KBM-7 (cell line): Measurements from ENCODE around the gene FRMPD1.
A peak's percentile ranks its signal among the peaks of the same experiment; 100 is the strongest.
"Not testable (repeated sequence)": the region's sequence is repeated elsewhere in the genome, so short reads cannot be mapped to it uniquely, and the experiment has no call there.

Experiments
- DNase-seq: peaks from one replicate; pipeline ENCODE4 v3.0.0-alpha.2; 2015
- in situ Hi-C: fragments of 300-500 bp; cut with MboI; formaldehyde crosslinking; loops from 2 replicates; pipeline ENCODE4 v1.14.3; 2020; ENCODE audit warnings: low sequenced_read_pairs, low pct_unique_long_range_greater_than_20kb, mixed read lengths

The FRMPD1 gene, protein sequence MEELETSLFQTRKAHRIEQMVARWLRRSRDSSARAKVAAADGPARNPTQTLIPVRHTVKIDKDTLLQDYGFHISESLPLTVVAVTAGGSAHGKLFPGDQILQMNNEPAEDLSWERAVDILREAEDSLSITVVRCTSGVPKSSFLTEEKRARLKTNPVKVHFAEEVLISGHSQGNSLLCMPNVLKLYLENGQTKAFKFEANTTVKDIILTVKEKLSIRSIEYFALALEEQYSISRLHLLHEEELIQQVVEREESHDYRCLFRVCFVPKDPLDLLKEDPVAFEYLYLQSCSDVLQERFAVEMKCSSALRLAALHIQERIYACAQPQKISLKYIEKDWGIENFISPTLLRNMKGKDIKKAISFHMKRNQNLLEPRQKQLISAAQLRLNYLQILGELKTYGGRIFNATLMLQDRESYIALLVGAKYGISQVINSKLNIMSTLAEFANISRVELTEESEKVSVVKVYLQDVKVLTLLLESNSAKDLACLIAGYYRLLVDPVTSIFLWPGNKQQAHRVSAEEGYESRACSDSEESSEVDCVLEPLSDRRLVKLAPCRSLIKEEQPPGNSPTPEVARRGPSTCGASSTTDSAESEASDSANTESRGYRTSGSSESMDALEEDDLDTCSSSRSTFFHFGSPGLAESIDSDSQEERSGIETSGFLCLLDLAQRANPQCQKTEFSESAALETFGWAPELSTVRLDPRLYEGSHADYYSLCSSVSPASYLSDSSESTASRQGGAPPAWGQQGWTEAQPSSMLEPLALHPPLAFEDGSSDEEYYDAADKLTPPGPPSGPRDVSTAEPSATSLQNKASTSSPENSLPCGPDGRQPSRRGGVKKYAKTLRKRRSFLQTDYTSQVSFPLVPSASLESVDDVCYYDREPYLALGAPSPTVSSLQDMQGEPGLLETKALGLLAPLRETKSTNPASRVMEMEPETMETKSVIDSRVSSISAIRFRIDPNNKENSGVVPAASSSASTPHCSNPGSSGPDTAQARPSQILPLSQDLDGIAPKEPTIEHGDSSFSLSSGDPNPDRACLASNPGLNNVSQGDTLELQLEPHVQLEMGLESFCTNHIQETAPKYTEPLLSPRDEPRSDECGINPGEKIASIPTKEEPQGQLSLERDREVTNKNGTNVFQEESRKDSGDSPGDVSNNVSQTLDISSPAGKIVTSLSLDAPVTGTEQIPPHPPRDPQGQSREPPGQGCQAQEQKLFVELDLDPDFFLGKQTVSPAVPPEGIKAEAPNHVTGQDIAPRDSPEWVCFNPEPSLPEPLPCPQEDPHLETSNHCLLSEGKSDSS (N-terminal part only)

DNA sequence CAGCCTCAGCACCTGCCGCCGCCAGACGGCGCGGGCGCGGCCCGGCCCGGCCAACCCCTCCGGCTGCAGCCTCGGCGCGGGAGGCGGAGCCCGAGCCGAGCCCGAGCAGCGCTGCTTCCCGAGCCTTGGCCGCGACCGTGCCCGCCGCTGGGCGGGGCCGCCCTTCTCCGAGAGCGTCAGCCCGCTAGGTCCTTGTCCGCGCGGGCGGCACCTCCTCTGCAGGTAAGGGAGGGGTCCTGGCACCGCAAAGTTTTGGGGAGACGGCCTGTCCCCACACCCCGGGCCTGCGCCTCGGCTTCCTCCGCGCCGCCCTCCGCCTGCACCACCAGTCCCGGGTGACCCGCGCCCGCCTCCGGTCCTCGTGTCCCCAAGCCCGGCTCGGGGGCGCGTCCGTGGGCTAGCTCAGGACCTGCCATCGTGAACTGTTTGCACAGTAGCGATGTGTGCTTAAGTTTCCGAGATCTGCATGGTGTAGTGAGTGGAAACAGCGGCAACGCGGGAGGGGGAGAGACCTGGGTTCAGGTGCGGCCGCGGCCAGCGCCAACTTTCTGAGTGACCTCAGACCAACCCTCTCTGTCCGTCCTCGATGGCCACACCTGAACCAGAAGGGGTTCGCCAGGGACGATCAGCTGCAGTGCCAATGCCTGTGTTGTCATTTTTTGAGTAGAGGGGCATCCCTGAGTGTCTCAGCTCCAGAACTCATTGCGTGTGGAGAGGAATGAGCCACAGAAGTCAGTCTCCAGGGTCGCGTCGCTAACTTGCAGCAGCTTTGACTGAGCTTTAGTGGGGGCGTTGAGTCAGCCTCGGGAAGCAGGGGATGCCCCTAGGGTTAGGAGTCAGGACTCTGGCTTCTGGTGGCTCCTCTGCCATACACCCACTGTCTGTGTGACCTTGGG is at the start of gene FRMPD1:
TSS of gene FRMPD1 (plus strand) at position 82 of the 896 bp plus-strand sequence. CDS start 41,688 bp downstream, outside the sequence.
- in situ Hi-C loops, result no loop called here
- DNase-seq, result peak; percentile 55

DNA sequence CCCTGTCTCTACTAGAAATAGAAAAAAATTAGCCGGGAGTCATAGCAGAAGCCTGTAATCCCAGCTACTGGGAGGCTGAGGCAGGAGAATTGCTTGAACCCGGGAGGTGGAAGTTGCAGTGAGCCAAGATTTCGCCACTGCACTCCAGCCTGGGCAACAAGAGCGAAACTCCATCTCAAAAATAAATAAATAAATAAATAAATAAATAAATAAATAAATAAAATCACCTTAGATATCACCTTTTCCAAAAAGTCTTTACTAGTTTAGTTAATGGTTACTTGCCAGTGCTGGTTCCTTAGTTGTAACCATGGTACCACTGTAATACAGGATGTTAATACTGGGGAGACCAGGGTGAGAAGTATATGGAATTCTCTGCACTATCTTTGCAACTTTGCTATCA is 48.7 kb upstream of the FRMPD1 start:
- DNase-seq, result not testable (repeated sequence)
- in situ Hi-C loops, result loop anchor here (25.0 kb wide), 1 partner anchor 110 kb away; no protein-coding TSS in a partner anchor

DNA sequence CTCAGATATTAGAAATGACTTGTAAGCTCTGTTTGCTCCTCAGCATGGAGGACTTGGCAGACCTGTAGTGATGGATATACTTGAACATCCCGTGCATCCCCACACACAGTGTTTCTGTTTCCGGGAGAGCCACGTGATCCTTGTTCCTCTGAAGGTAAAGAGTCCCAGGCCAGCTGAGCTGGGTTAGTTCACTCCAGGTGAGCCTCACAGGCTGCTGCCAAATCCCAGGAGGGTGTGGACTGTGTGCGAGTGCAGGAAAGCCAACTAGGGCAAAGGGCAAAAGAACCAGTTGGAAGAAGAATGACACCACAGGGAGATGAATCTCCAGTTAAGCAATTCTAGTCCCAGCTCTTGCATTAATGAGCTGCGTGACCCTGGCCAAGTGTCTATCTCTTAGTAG is 47.9 kb upstream of the FRMPD1 start:
- in situ Hi-C loops, result loop anchor here (25.0 kb wide), 1 partner anchor 109 kb away; no protein-coding TSS in a partner anchor
- DNase-seq, result no peak

DNA sequence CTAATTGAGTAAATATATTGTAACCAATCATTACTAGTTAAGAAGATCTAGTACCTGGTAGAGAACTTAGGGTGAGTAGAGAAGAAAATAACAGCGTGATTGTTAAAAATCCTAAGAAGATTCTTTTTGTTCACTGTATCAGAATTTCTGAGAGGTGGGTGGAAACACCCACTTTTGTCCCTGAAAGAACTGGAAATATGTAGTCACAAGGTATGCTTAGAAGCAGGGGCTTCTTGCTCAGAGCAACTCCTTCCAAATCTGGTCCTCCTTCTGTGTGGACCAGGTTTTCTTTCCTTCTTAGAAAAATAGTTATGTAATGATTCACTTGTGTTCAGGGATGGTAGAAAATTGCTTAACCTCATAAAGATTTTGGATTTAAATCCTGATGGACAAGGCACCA is 46.5 kb upstream of the FRMPD1 start:
- DNase-seq, result no peak
- in situ Hi-C loops, result loop anchor here (25.0 kb wide), 1 partner anchor 108 kb away; no protein-coding TSS in a partner anchor

DNA sequence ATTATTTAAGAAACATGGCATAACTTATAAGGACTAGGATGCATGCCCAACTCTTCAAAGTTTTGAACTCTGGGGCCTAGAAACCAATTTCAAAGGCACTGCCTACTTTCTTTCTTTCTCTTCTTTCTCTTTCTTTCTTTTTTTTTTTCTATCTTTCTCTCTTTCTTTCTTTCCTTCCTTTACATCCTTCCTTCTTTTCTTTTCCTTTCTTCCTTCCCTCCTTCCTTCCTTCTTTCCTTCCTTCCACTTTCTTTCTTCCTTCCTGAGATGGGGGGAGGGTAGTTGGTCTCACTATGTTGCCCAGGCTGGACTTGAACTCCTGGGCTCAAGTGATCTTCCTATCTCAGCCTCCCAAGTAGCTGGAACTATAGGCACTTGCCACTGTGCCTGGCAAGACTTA is 42.5 kb upstream of the FRMPD1 start:
- DNase-seq, result no peak
- in situ Hi-C loops, result loop anchor here (25.0 kb wide), 1 partner anchor 104 kb away; no protein-coding TSS in a partner anchor

DNA sequence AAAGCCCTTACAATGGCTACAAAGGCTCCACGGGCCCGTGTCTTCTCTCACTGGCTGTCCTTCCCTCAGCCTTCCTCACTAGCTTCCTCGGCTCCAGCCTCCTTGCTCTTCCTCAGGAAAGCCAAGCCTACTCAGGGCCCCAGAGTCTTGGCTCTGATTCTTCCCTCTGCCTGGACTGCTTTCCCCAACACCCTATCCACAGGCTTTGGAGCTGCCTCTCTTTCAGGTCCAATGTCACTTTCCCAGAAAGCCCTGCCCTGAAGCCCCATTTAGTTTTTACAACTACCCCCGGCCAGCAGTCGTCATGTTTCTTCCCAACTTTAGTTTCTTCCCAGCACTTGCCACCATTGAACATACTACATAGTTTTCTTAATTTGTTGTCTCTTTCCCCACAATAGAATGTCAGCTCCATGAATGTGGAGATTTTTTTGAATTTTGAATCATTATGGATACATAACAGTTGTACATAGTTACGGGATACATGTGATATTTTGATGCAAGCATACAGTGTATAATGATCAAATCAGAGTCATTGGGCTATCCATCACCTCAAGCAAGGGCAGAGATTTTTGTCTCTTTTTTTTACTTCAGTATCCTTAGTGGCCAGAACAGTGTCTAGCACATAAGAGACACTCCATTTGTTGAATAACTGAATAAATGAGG is 40.9 kb upstream of the FRMPD1 start:
- no peak for DNase-seq
- in situ Hi-C loops, result loop anchor here (25.0 kb wide), 1 partner anchor 102 kb away; no protein-coding TSS in a partner anchor

DNA sequence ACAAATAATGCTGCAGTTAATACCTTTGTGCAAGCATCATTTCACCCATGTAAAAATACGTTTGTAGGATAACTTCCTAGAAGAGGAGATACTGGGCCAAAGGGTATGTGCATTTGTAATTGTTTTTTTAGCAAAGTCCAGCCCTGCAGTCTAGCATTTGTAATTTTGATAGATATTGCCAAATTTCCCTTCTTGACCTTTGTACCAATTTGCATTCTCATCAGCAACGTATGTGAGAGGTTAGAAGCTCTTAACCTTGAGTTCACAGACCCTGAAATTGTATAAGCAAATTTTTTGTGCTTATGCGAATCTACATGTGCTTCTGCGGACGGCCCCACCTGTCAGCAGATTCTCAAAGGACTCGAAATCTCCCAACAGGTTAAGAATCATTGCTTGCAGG is 39.7 kb upstream of the FRMPD1 start:
- DNase-seq, result no peak
- in situ Hi-C loops, result loop anchor here (25.0 kb wide), 1 partner anchor 101 kb away; no protein-coding TSS in a partner anchor

DNA sequence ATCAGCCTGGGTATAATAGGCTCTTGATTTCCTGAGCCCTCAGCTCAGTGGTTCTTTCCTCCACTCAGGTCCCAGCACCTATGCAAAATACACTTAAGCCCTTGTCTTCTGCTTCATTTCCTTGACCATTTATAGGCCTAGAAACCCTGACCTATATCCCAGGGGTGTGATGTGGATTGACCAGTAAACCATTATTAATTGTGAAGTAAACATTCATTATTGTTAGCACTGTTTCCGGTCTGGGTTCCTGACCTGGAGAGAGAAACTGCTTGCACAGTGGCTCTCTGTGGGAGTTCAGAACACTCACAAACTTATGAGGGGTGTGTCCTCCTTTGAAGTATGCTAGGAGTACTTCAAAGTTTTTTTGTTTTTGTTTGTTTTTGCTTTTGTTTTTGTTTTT is 38.8 kb upstream of the FRMPD1 start:
- DNase-seq, result no peak
- in situ Hi-C loops, result loop anchor here (25.0 kb wide), 1 partner anchor 100 kb away; no protein-coding TSS in a partner anchor

DNA sequence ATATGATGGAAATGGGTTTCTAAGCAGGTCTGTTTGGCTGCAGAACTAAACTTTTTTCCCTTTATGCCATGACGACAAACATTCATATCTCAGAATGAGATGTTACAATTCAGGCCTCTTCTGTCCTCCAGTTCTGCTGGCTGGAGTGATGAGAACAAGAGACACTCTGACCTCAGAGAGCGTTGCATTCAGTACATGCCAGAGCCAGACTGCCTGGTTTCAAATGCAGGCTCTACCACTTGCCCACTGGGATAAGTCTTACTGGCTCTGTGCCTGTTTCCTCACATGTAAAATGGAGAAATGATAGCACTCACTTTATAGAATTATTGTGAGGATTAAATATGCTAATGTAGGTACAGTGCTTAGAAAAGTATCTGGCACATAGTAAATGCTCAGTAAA is 33.6 kb upstream of the FRMPD1 start:
- in situ Hi-C loops, result loop anchor here (25.0 kb wide), 1 partner anchor 95 kb away; no protein-coding TSS in a partner anchor
- no peak for DNase-seq

DNA sequence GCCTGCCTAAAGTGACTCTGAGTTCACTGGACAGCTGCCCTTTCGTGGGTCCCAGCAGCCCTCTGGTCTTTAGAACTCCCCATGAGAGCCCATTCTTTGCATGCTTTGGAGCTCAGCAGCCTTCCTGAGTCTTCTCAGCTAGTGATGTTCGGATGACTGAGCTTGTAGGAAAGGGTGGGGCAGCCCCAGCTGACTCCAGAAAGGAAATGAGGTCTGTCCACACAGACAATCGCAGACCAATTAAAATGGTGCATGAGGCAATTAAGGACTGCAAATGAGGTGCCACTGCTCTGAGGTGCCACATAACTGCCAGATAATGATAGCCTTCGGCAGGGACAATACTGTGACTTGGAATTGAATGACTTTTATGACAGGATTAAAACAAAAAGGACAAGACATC is 32.9 kb upstream of the FRMPD1 start:
- DNase-seq, result no peak
- in situ Hi-C loops, result loop anchor here (25.0 kb wide), 1 partner anchor 94 kb away; no protein-coding TSS in a partner anchor

DNA sequence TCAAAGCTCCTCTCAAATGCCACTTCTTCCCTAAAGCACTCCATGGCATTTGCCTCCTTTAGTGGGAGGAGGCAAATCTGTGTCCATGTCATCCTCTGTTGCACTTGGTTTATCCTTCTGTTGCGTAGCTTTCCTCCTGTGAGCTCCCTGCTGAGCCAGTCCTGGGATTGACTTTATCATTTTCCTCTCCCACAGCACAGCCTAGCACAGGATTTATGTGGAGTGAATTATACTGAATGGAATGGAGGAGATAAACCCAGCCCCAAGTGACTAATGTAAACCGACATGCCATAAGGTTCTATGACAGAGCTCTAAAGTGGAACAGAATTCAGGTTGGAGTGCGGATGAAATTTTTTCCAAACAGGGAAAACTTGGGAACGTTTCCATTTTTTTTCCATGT is 31.9 kb upstream of the FRMPD1 start:
- in situ Hi-C loops, result loop anchor here (25.0 kb wide), 1 partner anchor 93 kb away; no protein-coding TSS in a partner anchor
- DNase-seq, result no peak

DNA sequence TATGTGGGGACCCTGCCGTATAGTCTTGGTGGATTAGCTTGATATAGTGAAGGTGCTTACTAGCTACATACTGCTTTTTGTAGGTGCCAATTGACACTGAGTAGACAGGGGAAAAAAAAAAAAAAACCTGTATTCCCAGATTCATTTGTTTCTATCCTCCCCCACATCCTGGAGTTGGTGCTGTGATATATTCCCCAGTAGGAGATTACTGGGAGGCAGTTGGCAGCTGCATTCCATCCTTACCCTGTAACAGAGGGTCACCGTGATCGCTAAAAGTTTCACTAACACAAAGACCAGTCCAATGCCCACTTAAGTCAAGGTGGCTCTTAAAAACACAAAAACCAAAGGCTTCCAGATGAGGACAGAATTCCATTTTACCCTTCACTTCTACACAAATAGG is 30.9 kb upstream of the FRMPD1 start:
- in situ Hi-C loops, result loop anchor here (25.0 kb wide), 1 partner anchor 92 kb away; no protein-coding TSS in a partner anchor
- DNase-seq, result no peak

DNA sequence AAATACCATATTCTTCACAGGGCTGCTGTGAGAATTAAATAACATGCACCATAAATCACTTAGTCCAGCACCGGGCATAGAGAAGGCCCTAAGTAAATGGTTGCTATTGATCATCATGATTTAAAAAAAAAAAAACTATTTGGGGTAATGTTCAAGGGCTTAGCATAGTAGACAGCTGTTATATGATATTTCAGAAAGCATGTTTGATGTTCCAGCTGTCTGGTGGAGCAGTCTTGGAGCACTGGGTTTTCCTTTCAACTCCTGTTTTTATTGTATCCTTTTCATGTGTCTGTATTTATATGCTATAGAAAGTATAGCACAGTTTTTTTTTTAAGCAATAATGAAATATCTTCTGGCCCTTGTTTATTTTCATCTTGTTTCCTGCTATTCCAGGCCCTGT is 30.4 kb upstream of the FRMPD1 start:
- in situ Hi-C loops, result loop anchor here (25.0 kb wide), 1 partner anchor 92 kb away; no protein-coding TSS in a partner anchor
- DNase-seq, result no peak

DNA sequence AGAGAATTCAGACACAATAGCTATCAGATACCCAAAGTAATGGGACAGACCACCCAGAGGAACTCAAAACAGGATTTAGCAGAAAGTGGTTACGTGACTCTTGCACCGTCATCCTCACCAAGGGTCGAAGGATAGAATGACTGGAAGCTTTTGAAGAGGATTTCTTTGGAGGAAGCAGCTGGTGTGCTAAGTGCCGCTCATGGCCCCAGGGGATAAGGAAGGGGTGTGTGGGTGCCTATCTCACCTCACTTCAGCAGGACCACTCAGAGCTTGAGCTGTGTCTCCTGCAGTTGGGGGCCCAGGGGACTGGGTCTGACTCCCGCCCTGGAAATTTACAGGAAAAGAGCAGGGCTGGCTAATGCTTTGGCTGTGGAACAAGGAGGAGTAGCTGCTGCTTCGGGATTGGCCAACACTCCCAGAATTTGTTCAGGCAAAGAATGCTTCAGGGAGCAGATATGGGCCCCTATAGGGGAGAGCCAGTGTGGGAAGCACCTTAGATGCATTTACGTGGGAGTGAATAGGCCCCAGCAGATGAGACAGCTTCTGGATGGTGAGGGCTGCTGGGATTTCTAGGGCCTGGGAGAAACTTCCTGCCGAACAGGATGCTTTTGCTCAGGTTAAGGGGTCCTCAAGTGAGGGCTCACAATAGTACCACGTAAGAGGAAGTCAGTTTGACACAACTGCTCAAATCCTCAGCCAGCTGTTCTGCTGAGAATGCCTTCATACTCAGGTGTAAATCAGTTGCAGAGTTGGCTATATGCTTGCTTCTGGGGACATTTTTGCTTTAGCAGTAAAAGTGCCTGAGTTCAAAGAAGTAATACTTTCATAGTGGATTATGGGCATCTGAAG is 29.3 kb upstream of the FRMPD1 start:
- no peak for DNase-seq
- in situ Hi-C loops, result loop anchor here (25.0 kb wide), 1 partner anchor 91 kb away; no protein-coding TSS in a partner anchor

DNA sequence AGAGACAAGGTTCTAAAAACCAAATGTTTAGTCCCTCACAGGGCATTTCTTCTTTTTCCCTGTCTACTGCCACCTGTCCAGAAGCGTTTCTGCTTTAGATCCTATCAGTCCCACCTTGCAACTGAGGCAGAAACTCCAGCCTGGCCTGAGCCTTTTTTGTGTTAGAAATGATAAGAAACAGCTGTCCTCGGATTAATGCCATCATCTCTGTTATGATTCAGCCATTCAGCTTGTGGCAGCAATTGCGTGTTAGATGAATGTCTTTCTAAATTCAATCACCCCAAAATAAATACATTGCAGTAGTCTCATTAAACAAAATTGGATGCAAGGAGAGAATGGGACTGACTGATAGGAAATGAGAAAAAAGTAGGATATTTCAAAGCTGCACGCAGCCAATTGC is 28.3 kb upstream of the FRMPD1 start:
- in situ Hi-C loops, result loop anchor here (25.0 kb wide), 1 partner anchor 90 kb away; no protein-coding TSS in a partner anchor
- no peak for DNase-seq

DNA sequence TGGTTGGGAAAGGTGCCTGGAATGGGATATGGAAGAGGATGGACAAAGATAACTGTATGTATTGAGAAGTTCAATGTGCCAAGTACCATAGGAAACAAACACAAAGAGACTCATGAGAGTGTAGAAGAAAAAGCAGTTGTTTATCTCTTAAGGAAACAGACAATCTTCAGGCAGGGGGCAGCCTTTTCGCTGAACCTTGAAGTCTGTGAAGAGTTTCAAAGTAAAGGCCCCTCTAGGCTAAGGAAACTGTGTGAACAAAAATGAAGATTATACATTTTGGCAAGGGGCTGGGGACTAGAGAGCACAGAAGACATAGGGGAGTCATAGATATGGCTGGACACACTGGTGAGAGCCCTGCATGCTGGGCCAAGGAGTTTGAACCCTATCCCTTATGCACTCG is 27.5 kb upstream of the FRMPD1 start:
- in situ Hi-C loops, result loop anchor here (25.0 kb wide), 1 partner anchor 89 kb away; no protein-coding TSS in a partner anchor
- DNase-seq, result no peak
